Heart right ventricle (tissue), 16 donors: ENCODE data around the gene CASR. TPM values are rescaled to one million over a fixed set of nuclear protein-coding genes. Genes with fewer than 3 reads are reported as not detected.

Experiments
- ATAC-seq, 8 donors: fragments of 200-7000 bp; cut with Tn5 transposase; one replicate each; pipeline ENCODE4 v1.9.1; 2020; ENCODE audit warnings: mild to moderate bottlenecking in 8 of 8, moderate library complexity in 8 of 8, moderate number of reproducible peaks in 1 of 8
- DNase-seq, 2 donors: peaks; one replicate each; pipeline ENCODE4 v3.0.0-alpha.2; 2020
- H3K27ac ChIP-seq, 10 donors: fragments of 200-600 bp; sonication (generic) in 2 of 10; one replicate each; pipeline versions ENCODE4 v1.5.0 to v1.8.0; 2020 to 2022; ENCODE audit warnings: mild to moderate bottlenecking in 3 of 10
- H3K27me3 ChIP-seq, 7 donors: fragments of 200-600 bp; one replicate each; pipeline ENCODE4 v1.8.0; 2021 to 2022; ENCODE audit warnings: mild to moderate bottlenecking in 2 of 7
- H3K36me3 ChIP-seq, 9 donors: fragments of 200-600 bp; sonication (generic) in 1 of 9; one replicate each; pipeline versions ENCODE4 v1.5.0 to v1.8.0; 2020 to 2022; ENCODE audit warnings: mild to moderate bottlenecking in 2 of 9
- H3K4me1 ChIP-seq, 9 donors: fragments of 200-600 bp; sonication (generic) in 1 of 9; one replicate each; pipeline versions ENCODE4 v1.5.0 to v1.8.0; 2020 to 2022; ENCODE audit warnings: mild to moderate bottlenecking in 4 of 9
- H3K4me3 ChIP-seq, 10 donors: fragments of 200-600 bp; sonication (generic) in 2 of 10; one replicate each; pipeline versions ENCODE4 v1.5.0 to v1.8.0; 2020 to 2022; ENCODE audit warnings: mild to moderate bottlenecking in 7 of 10, moderate library complexity in 2 of 10
- H3K9me3 ChIP-seq, 11 donors: fragments of 200-600 bp in 10 of 11; sonication (generic) in 2 of 11; one replicate each; pipeline versions ENCODE4 v1.5.0 to v1.8.0; 2013 to 2022; ENCODE audit warnings: mild to moderate bottlenecking in 2 of 11, control low read depth in 1 of 11, moderate library complexity in 1 of 11
- CTCF ChIP-seq, 9 donors: fragments of 200-600 bp; sonication (generic) in 2 of 9; IDR thresholded peaks; one replicate each; pipeline versions ENCODE4 v1.5.0 to v1.8.0; 2021 to 2022; ENCODE audit warnings: antibody characterized with exemption in 9 of 9, mild to moderate bottlenecking in 5 of 9, moderate library complexity in 1 of 9
- WGBS, 2 donors: extraction: QIAGEN DNeasy Blood & Tissue Kit; methylation state at CpG; one replicate each; pipeline ENCODE4 v1.1.7; 2013; ENCODE audit warnings: inconsistent platforms in 1 of 2; 5-methylcytosine and 5-hydroxymethylcytosine counted together
- intact Hi-C, 10 donors: fragments of 100-400 bp; cut with DNase I; formaldehyde crosslinking; loops; one replicate each; pipeline versions ENCODE4 v1.11.1 to v1.14.2; 2022
- polyA plus RNA-seq, 2 donors: library from polyadenylated mRNA; stranded (reverse); fragments of 200-250 nt; gene quantifications; one replicate each; pipeline ENCODE4 v1.2.3, GENCODE V29; 2013
- total RNA-seq, 10 donors: library from RNA; stranded (reverse); fragmentation: NEBNext Ultra II Directional in 3 of 10; extraction: Animal tissue kit (Norgen Biotek cat#: 25700) in 3 of 10; gene quantifications; one replicate each; pipeline versions ENCODE4 v1.2.1 to v1.2.4, GENCODE V29; 2021 to 2023
- donor health status: Arrhythmogenic right ventricular cardiomyopathy.
- donor health status: ischemic (EF 13 %, LVEDD 7.1; RV severe dilation, severe dysfunction).
- donor health status: healthy with polysubstance abuse.
- donor health status: DM: no; HTN: yes; CAD: no.
- donor health status: DM: no; HTN: no; CAD: no.
- donor health status: ischemic (EF 25% LVEDD 6.9; RV normal size, moderate dysfunction).
- donor health status: ischemic (EF 25% LVEDD 5.7; RV mildly dilated, moderate dysfunction).
- donor health status: healthy.
- donor health status: DM: yes; HTN: yes; CAD: no.
- donor health status: Ischemic cardiomyopathy.
- donor health status: ischemic (EF 35%, LVEDD 5.7; RV mildly dilated, moderate dysfunction).
- donor health status: nonischemic (EF 11% LVEDD 7.7; RV severe dilation, severe dysfunction).
- donor health status: DM: yes; HTN: yes; CAD: no.
- donor health status: PGD.
- donor health status: ischemic (EF 29% LVEDD 5.4; RV normal size, mild dysfunction).
- donor health status: nonischemic (EF 23%, LVEDD 6.1; RV moderate dilation, normal function).

The CASR gene
- total and polyA plus RNA-seq, 12 donors = not detected

DNA sequence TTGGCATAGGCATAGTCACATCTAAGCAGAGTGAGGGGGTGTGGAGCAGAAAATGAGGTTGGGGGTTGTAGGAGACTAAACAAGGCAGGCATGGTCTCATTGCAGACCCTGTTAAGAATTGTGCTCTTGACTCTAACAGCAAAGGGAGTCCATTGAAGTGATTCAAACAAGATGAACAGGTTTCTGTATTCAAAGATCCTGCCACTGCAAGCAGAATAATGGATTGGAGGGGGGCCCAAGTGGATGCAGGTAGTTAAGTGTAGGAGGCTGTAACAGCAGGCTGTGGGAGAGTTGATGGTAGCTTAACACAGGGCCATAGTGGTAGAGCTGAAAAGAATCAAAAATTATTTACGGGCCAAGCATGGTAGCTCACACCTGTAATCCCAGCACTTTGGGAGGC is 34.4 kb downstream of the CASR start:
- no peak for TF ChIP-seq CTCF (IDR thresholded peaks at IDR 0.05)
- Histone ChIP-seq H3K4me1 (no peaks in the 10 kb centered on the region), H3K4me3 (no peak overlapping the region), H3K36me3 (no peaks in the 10 kb centered on the region), H3K27me3 (peaks cover 0 to 15% (median 0%) of the 10 kb centered on the region in 7 donors), H3K27ac (no peak overlapping the region), H3K9me3 (no peaks in the 10 kb centered on the region)
- 94 to 100% methylated on average over 1 of the region's 1 CpG for WGBS, 2 donors
- no peak for DNase-seq
- intact Hi-C loops = no loop called here
- ATAC-seq = no peak

DNA sequence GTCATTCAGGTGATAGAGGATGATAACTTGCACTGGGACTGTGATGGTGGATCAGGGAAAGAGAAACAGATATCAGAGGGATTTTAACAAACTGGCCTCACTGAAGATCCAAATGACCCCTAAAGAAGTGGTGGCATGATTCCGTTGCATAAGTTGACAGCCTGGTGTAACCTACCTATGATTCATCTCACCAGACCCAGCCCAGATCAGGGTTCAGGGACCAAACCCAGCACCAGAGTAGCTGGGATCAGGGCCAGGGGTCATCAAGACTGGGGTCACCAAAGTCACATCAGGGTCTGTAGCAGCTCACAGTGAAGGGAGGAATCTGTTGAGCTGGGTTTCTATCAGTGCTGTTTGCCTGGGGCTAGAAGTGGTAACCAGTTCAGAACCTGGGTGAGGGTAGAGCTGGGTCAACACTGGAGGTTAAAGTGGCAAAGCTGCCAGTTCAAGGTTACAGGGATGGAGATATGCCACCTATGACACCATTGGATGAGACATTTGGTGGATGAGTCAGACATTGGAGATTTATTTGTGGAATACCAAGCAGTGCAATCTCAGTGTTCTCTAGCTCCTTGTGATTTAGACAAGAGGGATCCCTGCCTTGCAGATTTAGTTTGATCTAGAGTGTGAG is 35.9 kb downstream of the CASR start:
- H3K4me3 ChIP-seq = no peak overlapping the region
- peaks cover 0 to 15% (median 0%) of the 10 kb centered on the region in 7 donors for H3K27me3 ChIP-seq
- no peak overlapping the region for H3K27ac ChIP-seq
- no peaks in the 10 kb centered on the region for H3K4me1 ChIP-seq
- ATAC-seq = no peak
- DNase-seq = no peak
- 78% methylated on average over 1 of the region's 1 CpG for WGBS, 2 donors
- intact Hi-C loops = no loop called here
- peaks cover 0 to 10% (median 0%) of the 10 kb centered on the region in 11 donors for H3K9me3 ChIP-seq
- H3K36me3 ChIP-seq = no peaks in the 10 kb centered on the region
- TF ChIP-seq CTCF (IDR thresholded peaks at IDR 0.05) = no peak

DNA sequence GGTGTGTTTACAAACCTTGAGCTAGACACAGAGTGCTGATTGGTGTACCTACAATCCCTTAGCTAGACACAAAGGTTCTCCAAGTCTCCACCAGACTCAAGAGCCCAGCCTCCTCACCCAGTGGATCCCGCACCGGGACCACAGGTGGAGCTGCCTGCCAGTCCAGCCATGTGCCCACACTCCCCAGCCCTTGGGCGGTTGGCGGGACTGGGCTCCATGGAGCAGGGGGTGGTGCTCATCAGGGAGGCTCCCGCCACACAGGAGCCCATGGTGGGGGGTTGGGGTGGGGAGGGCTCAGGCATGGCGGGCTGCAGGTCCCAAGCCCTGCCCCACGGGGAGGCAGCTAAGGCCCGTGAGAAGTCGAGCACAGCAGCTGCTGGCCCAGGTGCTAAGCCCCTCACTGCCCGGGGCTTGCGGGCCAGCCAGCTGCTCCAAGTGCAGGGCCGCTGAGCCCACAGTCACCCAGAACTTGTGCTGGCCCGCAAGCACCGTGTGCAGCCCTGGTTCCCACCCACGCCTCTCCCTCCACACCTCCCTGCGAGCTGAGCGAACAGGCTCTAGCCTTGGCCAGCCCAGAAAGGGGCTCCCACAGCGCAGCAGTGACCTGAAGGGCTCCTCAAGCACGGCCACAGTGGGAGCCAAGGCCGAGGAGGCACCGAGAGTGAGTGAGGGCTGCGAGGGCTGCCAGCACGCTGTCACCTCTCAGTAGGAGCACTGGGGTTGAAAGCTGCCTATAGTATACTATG is 43.7 kb downstream of the CASR start:
- DNase-seq = no peak
- H3K4me3 ChIP-seq = no peak overlapping the region
- ATAC-seq = no peak
- no peaks in the 10 kb centered on the region for H3K36me3 ChIP-seq
- WGBS, 2 donors = 89% methylated on average over 23 of the region's 23 CpGs
- intact Hi-C loops = no loop called here
- no peak overlapping the region for H3K27ac ChIP-seq
- H3K4me1 ChIP-seq = peaks cover 0 to 1% (median 0%) of the 10 kb centered on the region in 9 donors
- peaks cover 0 to 15% (median 8%) of the 10 kb centered on the region in 7 donors for H3K27me3 ChIP-seq
- no peak for TF ChIP-seq CTCF (IDR thresholded peaks at IDR 0.05)
- H3K9me3 ChIP-seq = peaks cover 0 to 11% (median 0%) of the 10 kb centered on the region in 11 donors

- ATAC-seq = no peak
- intact Hi-C loops = no loop called here
Observed at GRCh38 chr3:122230174-122230573, 46.7 kb downstream of the CASR start.

More at GRCh38 chr3:122230174-122230573, 46.7 kb downstream of the CASR start:
- Histone ChIP-seq H3K36me3 (no peaks in the 10 kb centered on the region), H3K27me3 (peaks cover 0 to 15% (median 8%) of the 10 kb centered on the region in 7 donors), H3K9me3 (no peaks in the 10 kb centered on the region), H3K4me1 (peaks cover 0 to 19% (median 0%) of the 10 kb centered on the region in 9 donors), H3K27ac (no peak overlapping the region), H3K4me3 (no peak overlapping the region)
- WGBS, 2 donors = 69 to 73% methylated on average over 23 of the region's 23 CpGs
- TF ChIP-seq CTCF (IDR thresholded peaks at IDR 0.05) = no peak
- DNase-seq = no peak
